ENCODE results near the gene PSG1. TPM values are rescaled to one million over a fixed set of nuclear protein-coding genes. Genes with fewer than 3 reads are reported as not detected.

PSG1 gene
- 0.72 TPM in 1 of 2 replicates, not detected in the other for total RNA-seq (2021)
- percentile 14 among the genes with signal in this experiment for Bru-seq, nascent RNA
- percentile 10 among the genes with signal in this experiment for BruChase-seq, experiment 1, labeled RNA remaining after a 2-hour chase
- percentile 22 among the genes with signal in this experiment for BruChase-seq, experiment 2, labeled RNA remaining after a 6-hour chase
- long read RNA-seq, partial matches to known transcripts, result 0 of 1 reads
- long read RNA-seq, other reads (novel, unspliced or antisense), result 0 of 1 reads

GRCh38 chr19:42879613-42880012 is at the start of gene PSG1:
Gene PSG1, minus strand, starts transcription at chr19:42879713. Its CDS starts 132 bp downstream, at chr19:42879581.
- intact Hi-C loops (cut with micrococcal nuclease; ENCODE audit: unreplicated experiment), result loop anchor here (10.0 kb wide), 1 partner anchor 185 kb away; no protein-coding TSS in a partner anchor
- no peaks in the 10 kb centered on the region for H3K27me3 ChIP-seq (ENCODE audit: insufficient read depth, low read depth)
- ChIA-PET POLR2A (ENCODE audit: unreplicated experiment) (no interaction called here), CTCF (no interaction called here)
- H3K36me3 ChIP-seq (ENCODE audit: low read depth), result no peaks in the 10 kb centered on the region
- H4K20me1 ChIP-seq (ENCODE audit: insufficient read depth), result no peaks in the 10 kb centered on the region
- BruUV-seq (replicated peaks), result no TSS peak
- peaks cover 14% of the 10 kb centered on the region for H3F3A ChIP-seq (ENCODE audit: insufficient read depth, low read depth)
- DNase-seq, result no peak
- TF ChIP-seq CTCF (conservative IDR thresholded peaks at IDR 0.05) (no peak), EZH2 (IDR thresholded peaks at IDR 0.05; ENCODE audit: low read depth) (no peak)
- no peaks in the 10 kb centered on the region for H3K9me3 ChIP-seq (ENCODE audit: insufficient read depth, low read depth)
- no peaks in the 10 kb centered on the region for H3K79me2 ChIP-seq (ENCODE audit: low read depth)
- H2AFZ ChIP-seq, result no peak within 1 kb of the TSS
- peaks cover 23% of the 10 kb centered on the region for H3K4me1 ChIP-seq (replicated peaks; ENCODE audit: insufficient read depth)
- H3K27ac ChIP-seq, result no peak within 1 kb of the TSS
- no peak within 1 kb of the TSS for H3K4me3 ChIP-seq
- no peak within 1 kb of the TSS for H3K4me2 ChIP-seq
- H3K9me2 ChIP-seq (ENCODE audit: insufficient read depth), result no peaks in the 10 kb centered on the region

GRCh38 chr19:42928896-42929295 is 49.4 kb upstream of the PSG1 start:
- Histone ChIP-seq H4K20me1 (ENCODE audit: insufficient read depth) (no peaks in the 10 kb centered on the region), H2AFZ (no peak overlapping the region), H3K27me3 (ENCODE audit: insufficient read depth, low read depth) (no peaks in the 10 kb centered on the region), H3K4me3 (no peak overlapping the region), H3K27ac (no peak overlapping the region), H3K9me3 (ENCODE audit: insufficient read depth, low read depth) (no peaks in the 10 kb centered on the region), H3K4me1 (replicated peaks; ENCODE audit: insufficient read depth) (peaks cover 14% of the 10 kb centered on the region), H3K9me2 (ENCODE audit: insufficient read depth) (no peaks in the 10 kb centered on the region), H3K4me2 (no peak overlapping the region), H3F3A (ENCODE audit: insufficient read depth, low read depth) (peaks cover 14% of the 10 kb centered on the region; the same call in 1 of the 2 replicates), H3K36me3 (ENCODE audit: low read depth) (no peaks in the 10 kb centered on the region), H3K79me2 (ENCODE audit: low read depth) (no peaks in the 10 kb centered on the region)
- POLR2A ChIA-PET (ENCODE audit: unreplicated experiment), result no interaction called here
- CTCF ChIA-PET, result no interaction called here
- BruUV-seq (replicated peaks), result no TSS peak
- intact Hi-C loops (cut with micrococcal nuclease; ENCODE audit: unreplicated experiment), result no loop called here
- no peak for TF ChIP-seq CTCF (conservative IDR thresholded peaks at IDR 0.05)
- TF ChIP-seq EZH2 (IDR thresholded peaks at IDR 0.05; ENCODE audit: low read depth), result no peak
- DNase-seq, result no peak

- H3K4me1 ChIP-seq (replicated peaks; ENCODE audit: insufficient read depth), result no peaks in the 10 kb centered on the region
- no peak overlapping the region for H3K4me3 ChIP-seq
- H3K4me2 ChIP-seq, result no peak overlapping the region
- no peaks in the 10 kb centered on the region for H3K36me3 ChIP-seq (ENCODE audit: low read depth)
- no peaks in the 10 kb centered on the region for H3K9me2 ChIP-seq (ENCODE audit: insufficient read depth)
- no peaks in the 10 kb centered on the region for H3K27me3 ChIP-seq (ENCODE audit: insufficient read depth, low read depth)
- no peaks in the 10 kb centered on the region for H4K20me1 ChIP-seq (ENCODE audit: insufficient read depth)
- TF ChIP-seq EZH2 (IDR thresholded peaks at IDR 0.05; ENCODE audit: low read depth), result no peak
- TF ChIP-seq CTCF (conservative IDR thresholded peaks at IDR 0.05), result no peak
- intact Hi-C loops (cut with micrococcal nuclease; ENCODE audit: unreplicated experiment), result no loop called here
- no TSS peak for BruUV-seq (replicated peaks)
- no peak overlapping the region for H3K27ac ChIP-seq
- H3K9me3 ChIP-seq (ENCODE audit: insufficient read depth, low read depth), result no peaks in the 10 kb centered on the region
- ChIA-PET CTCF (interaction anchor here (0.6 kb wide), 1 partner anchor 318 kb away, joined by 6 read pairs; no protein-coding TSS in a partner anchor), POLR2A (ENCODE audit: unreplicated experiment) (interaction anchor here (0.6 kb wide), 1 partner anchor 254 kb away, joined by 8 read pairs; no protein-coding TSS in a partner anchor)
- peaks cover 2% of the 10 kb centered on the region; the same call in 1 of the 2 replicates for H3F3A ChIP-seq (ENCODE audit: insufficient read depth, low read depth)
- no peaks in the 10 kb centered on the region for H3K79me2 ChIP-seq (ENCODE audit: low read depth)
- no peak overlapping the region for H2AFZ ChIP-seq
- no peak for DNase-seq
Measured at GRCh38 chr19:42926781-42927180, 47.3 kb upstream of the PSG1 start.

All from PC-9 (cell line).